ENCODE data around the gene BRPF3. TPM values are rescaled to one million over a fixed set of nuclear protein-coding genes. Genes with fewer than 3 reads are reported as not detected.

Gene BRPF3
- polyA plus RNA-seq, 1 experiment, result 13.9 TPM

- DNase-seq (ENCODE audit: low read depth, low spot score), result no peak
- Histone ChIP-seq H3K27me3 (ENCODE audit: control insufficient read depth, insufficient read depth, low read length) (peaks cover 34% of the 10 kb centered on the region), H3K9me3 (ENCODE audit: control insufficient read depth, insufficient read depth, low read length) (peaks cover 8% of the 10 kb centered on the region), H3K4me3 (ENCODE audit: low read depth, low read length) (no peak within 1 kb of the TSS), H3K27ac (ENCODE audit: low read depth, low read length) (no peak within 1 kb of the TSS)
- CTCF ChIA-PET, result no interaction called here
- POLR2A ChIA-PET, result no interaction called here
- no peak for TF ChIP-seq CTCF (IDR thresholded peaks at IDR 0.05; ENCODE audit: low read depth, low read length)
Measured at GRCh38 chr6:36269834-36270705, 73.5 kb downstream of the BRPF3 start, which contains the start of gene PNPLA1. TSS of gene PNPLA1 (plus strand) at chr6:36270060. CDS start at chr6:36270460, 400 bp downstream.

- POLR2A ChIA-PET, result no interaction called here
- CTCF ChIA-PET, result interaction anchor here (1.1 kb wide), 1 partner anchor 30 kb away, joined by 3 read pairs; no protein-coding TSS in a partner anchor
- TF ChIP-seq CTCF (IDR thresholded peaks at IDR 0.05; ENCODE audit: low read depth, low read length), result no peak
- Histone ChIP-seq H3K4me3 (ENCODE audit: low read depth, low read length) (no peak overlapping the region), H3K9me3 (ENCODE audit: control insufficient read depth, insufficient read depth, low read length) (no peaks in the 10 kb centered on the region; the same call in 1 of the 2 replicates), H3K27ac (ENCODE audit: low read depth, low read length) (no peak overlapping the region), H3K27me3 (ENCODE audit: control insufficient read depth, insufficient read depth, low read length) (peaks cover 46% of the 10 kb centered on the region)
- DNase-seq (ENCODE audit: low read depth, low spot score), result no peak
Measured at GRCh38 chr6:36272234-36272633, 75.7 kb downstream of the BRPF3 start.

GRCh38 chr6:36273067-36273466 lies 76.5 kb downstream of the BRPF3 start:
- H3K27me3 ChIP-seq (ENCODE audit: control insufficient read depth, insufficient read depth, low read length), result peaks cover 48% of the 10 kb centered on the region
- POLR2A ChIA-PET, result no interaction called here
- TF ChIP-seq CTCF (IDR thresholded peaks at IDR 0.05; ENCODE audit: low read depth, low read length), result no peak
- no peak overlapping the region for H3K27ac ChIP-seq (ENCODE audit: low read depth, low read length)
- H3K9me3 ChIP-seq (ENCODE audit: control insufficient read depth, insufficient read depth, low read length), result no peaks in the 10 kb centered on the region; the same call in 1 of the 2 replicates
- H3K4me3 ChIP-seq (ENCODE audit: low read depth, low read length), result no peak overlapping the region
- CTCF ChIA-PET, result no interaction called here
- DNase-seq (ENCODE audit: low read depth, low spot score), result no peak

- no peak overlapping the region for H3K4me3 ChIP-seq (ENCODE audit: low read depth, low read length)
- ChIA-PET POLR2A (no interaction called here), CTCF (no interaction called here)
- H3K27ac ChIP-seq (ENCODE audit: low read depth, low read length), result no peak overlapping the region
- no peaks in the 10 kb centered on the region; the same call in 1 of the 2 replicates for H3K9me3 ChIP-seq (ENCODE audit: control insufficient read depth, insufficient read depth, low read length)
- DNase-seq (ENCODE audit: low read depth, low spot score), result no peak
- peaks cover 57% of the 10 kb centered on the region for H3K27me3 ChIP-seq (ENCODE audit: control insufficient read depth, insufficient read depth, low read length)
- TF ChIP-seq CTCF (IDR thresholded peaks at IDR 0.05; ENCODE audit: low read depth, low read length), result no peak
Measured at GRCh38 chr6:36273802-36274514, 77.4 kb downstream of the BRPF3 start.
